Stimulated activated CD4-positive, alpha-beta T cell treated with anti-CD3 and anti-CD28 coated beads, Interleukin-15, amount 100 ng/mL, for 1 hour (primary cell): ENCODE measurements around the gene AP3D1.

Experiments
- DNase-seq, 2 donors: peaks; one replicate each; pipeline ENCODE4 v3.0.0-alpha.2; 2020; ENCODE audit warnings: low read depth in 1 of 2, low spot score in 1 of 2

The AP3D1 gene

GRCh38 chr19:2181633-2181997 is 30.2 kb upstream of the AP3D1 start:
- no peak for DNase-seq

- DNase-seq: no peak
These were observed 29.7 kb upstream of the AP3D1 start for GRCh38 chr19:2180881-2181632.

GRCh38 chr19:2180114-2180513 is 28.7 kb upstream of the AP3D1 start:
- DNase-seq: no peak

GRCh38 chr19:2179095-2179494 is 27.7 kb upstream of the AP3D1 start:
- no peak for DNase-seq

- no peak for DNase-seq
These were observed 25.1 kb upstream of the AP3D1 start for GRCh38 chr19:2176337-2176994.

GRCh38 chr19:2175742-2176141 is 24.4 kb upstream of the AP3D1 start:
- DNase-seq: no peak

- DNase-seq: no peak
These were observed 22.6 kb upstream of the AP3D1 start for GRCh38 chr19:2173767-2174577.

GRCh38 chr19:2173388-2173766 is 22.0 kb upstream of the AP3D1 start:
- DNase-seq: no peak

GRCh38 chr19:2171349-2172145 is 20.2 kb upstream of the AP3D1 start:
- peak; percentile 44 to 69 for DNase-seq

GRCh38 chr19:2170987-2171348 is 19.6 kb upstream of the AP3D1 start:
- DNase-seq: no peak

GRCh38 chr19:2170219-2170618 is 18.9 kb upstream of the AP3D1 start:
- no peak for DNase-seq

GRCh38 chr19:2168619-2169424 is 17.5 kb upstream of the AP3D1 start:
- peak; percentile 29 to 63 for DNase-seq

GRCh38 chr19:2167896-2168618 is 16.7 kb upstream of the AP3D1 start:
- DNase-seq: no peak

- no peak for DNase-seq
These were observed 15.7 kb upstream of the AP3D1 start for GRCh38 chr19:2166741-2167738.

- DNase-seq: peak in 1 of 2 donors; percentile 22
These were observed 12.9 kb upstream of the AP3D1 start for GRCh38 chr19:2164020-2164998.

GRCh38 chr19:2160379-2160778 is 9.0 kb upstream of the AP3D1 start:
- DNase-seq: no peak

- DNase-seq: no peak
These were observed 6.1 kb upstream of the AP3D1 start for GRCh38 chr19:2157452-2157851.
